Endothelial cell of umbilical vein (primary cell): ENCODE data around the gene NANP. TPM values are rescaled to one million over a fixed set of nuclear protein-coding genes. Genes with fewer than 3 reads are reported as not detected.

Experiments used
- BruUV-seq: library from RNA; stranded (reverse); fragments of 400-500 nt; replicated peaks from 2 replicates; lab custom pipeline; 2021; lab: Mats Ljungman, UMichigan
- CTCF ChIA-PET: fragments of 300-600, 350-600 bp; sonication (Branson Sonifier 250); formaldehyde crosslinking; loops from one replicate; lab custom pipeline; 2021; ENCODE audit warnings: antibody characterized with exemption, inconsistent platforms; lab: Charles Lee
- POLR2A ChIA-PET: fragments of 300-600, 350-600 bp; sonication (Branson Sonifier 250); formaldehyde crosslinking; loops from one replicate; lab custom pipeline; 2021; ENCODE audit warnings: antibody characterized with exemption, inconsistent platforms; lab: Charles Lee
- DNase-seq: peaks from one replicate; pipeline ENCODE4 v3.0.0-alpha.2; 2011; ENCODE audit warnings: low read depth, low spot score
- FAIRE-seq: peaks from 2 replicates; lab custom pipeline; 2011; peaks lifted over from hg19 to GRCh38; lab: Jason Lieb, UNC
- H2AFZ ChIP-seq: 2 replicates; pipeline ENCODE4 v1.6.0; 2012; ENCODE audit warnings: low read depth, low read length, control low read depth, inconsistent platforms
- H3K27ac ChIP-seq: 2 replicates; pipeline ENCODE4 v1.5.1; 2011; ENCODE audit warnings: low read depth, mild to moderate bottlenecking, control low read depth, low read length, moderate library complexity; ENCODE audit not compliant: insufficient read depth
- H3K27me3 ChIP-seq, 2 experiments: 2 replicates each; pipeline versions ENCODE4 v1.6.0 to v1.6.1; 2011; ENCODE audit warnings: low read length in 2 of 2, mixed read lengths in 1 of 2; ENCODE audit not compliant: control insufficient read depth in 2 of 2, insufficient read depth in 2 of 2
- H3K36me3 ChIP-seq, 2 experiments: 2 replicates in 1 of 2; 3 replicates in 1 of 2; pipeline ENCODE4 v1.5.1; 2011; ENCODE audit warnings: low read length in 2 of 2, mild to moderate bottlenecking in 1 of 2, moderate library complexity in 1 of 2; ENCODE audit not compliant: control insufficient read depth in 2 of 2, insufficient read depth in 2 of 2; ENCODE audit errors: extremely low read depth in 1 of 2
- H3K4me1 ChIP-seq: 3 replicates; pipeline ENCODE4 v1.5.1; 2011; ENCODE audit warnings: mild to moderate bottlenecking, low read length; ENCODE audit not compliant: control insufficient read depth, insufficient read depth; ENCODE audit errors: extremely low read depth
- H3K4me2 ChIP-seq: 2 replicates; pipeline ENCODE4 v1.6.1; 2011; ENCODE audit warnings: low read length, control low read depth, mixed read lengths; ENCODE audit not compliant: insufficient read depth
- H3K4me3 ChIP-seq, 3 experiments: fragments of 200-600 bp in 1 of 3; sonication (generic), shearing (Covaris generic) in 1 of 3; replicated peaks in 1 of 3; 2 replicates each; pipeline ENCODE4 v1.5.1; 2011 to 2016; ENCODE audit warnings: control low read depth in 3 of 3, low read length in 3 of 3, mild to moderate bottlenecking in 2 of 3, inconsistent platforms in 1 of 3, low read depth in 1 of 3, moderate library complexity in 1 of 3; ENCODE audit not compliant: insufficient read depth in 1 of 3
- H3K79me2 ChIP-seq: 2 replicates; pipeline ENCODE4 v1.6.0; 2012; ENCODE audit warnings: low read length, inconsistent platforms; ENCODE audit not compliant: control insufficient read depth, insufficient read depth
- H3K9ac ChIP-seq: replicated peaks from 2 replicates; pipeline ENCODE3; 2011; ENCODE audit warnings: low read length, control low read depth; ENCODE audit not compliant: insufficient read depth; ENCODE audit errors: extremely low read depth
- H3K9me1 ChIP-seq: replicated peaks from 3 replicates; pipeline ENCODE4 v1.6.0; 2011; ENCODE audit warnings: mild to moderate bottlenecking, low read length; ENCODE audit not compliant: control insufficient read depth, insufficient read depth; ENCODE audit errors: extremely low read depth
- H3K9me3 ChIP-seq: replicated peaks from 2 replicates; pipeline ENCODE4 v1.5.1; 2012; ENCODE audit warnings: low read length, inconsistent platforms; ENCODE audit not compliant: control insufficient read depth, insufficient read depth
- H4K20me1 ChIP-seq: replicated peaks from 2 replicates; pipeline ENCODE3; 2011; ENCODE audit warnings: mild to moderate bottlenecking, low read length; ENCODE audit not compliant: control insufficient read depth, insufficient read depth; ENCODE audit errors: extremely low read depth
- CTCF ChIP-seq, 2 donors: IDR thresholded peaks; 1 replicate in 1 of 2; 2 replicates in 1 of 2; pipeline ENCODE4 v1.5.1; 2011; ENCODE audit warnings: low read length in 2 of 2, mild to moderate bottlenecking in 2 of 2, moderate library complexity in 2 of 2, control low read depth in 1 of 2, inconsistent platforms in 1 of 2, low read depth in 1 of 2; ENCODE audit not compliant: insufficient read depth in 1 of 2; ENCODE audit errors: extremely low read depth in 1 of 2
- EZH2 ChIP-seq: IDR thresholded peaks from 2 replicates; pipeline ENCODE4 v1.6.1; 2012; ENCODE audit warnings: borderline replicate concordance, low read depth, mild to moderate bottlenecking, moderate library complexity, low read length, inconsistent platforms; ENCODE audit not compliant: severe bottlenecking
- FOS ChIP-seq: IDR thresholded peaks from 2 replicates; pipeline ENCODE4 v1.6.1; 2011; ENCODE audit warnings: mild to moderate bottlenecking, low read length, moderate library complexity, borderline replicate concordance; ENCODE audit not compliant: insufficient read depth
- GATA2 ChIP-seq: IDR thresholded peaks from 2 replicates; pipeline ENCODE4 v1.7.0; 2011; ENCODE audit warnings: low read depth, mild to moderate bottlenecking, moderate library complexity, mixed read lengths, low read length; ENCODE audit not compliant: insufficient read length, insufficient read depth
- dilution Hi-C: fragments of 300-500 bp; cut with MboI; formaldehyde crosslinking; loops from one replicate; pipeline ENCODE4 v1.15.0; 2019; ENCODE audit warnings: low sequenced_read_pairs; ENCODE audit not compliant: extremely low pct_ligation_motif_present
- intact Hi-C: fragments of 100-400 bp; cut with micrococcal nuclease; formaldehyde crosslinking; loops from one replicate; pipeline ENCODE4 v1.10.0; 2022
- polyA plus RNA-seq, 4 experiments: library from polyadenylated mRNA; depleted of rRNA in 3 of 4; stranded (reverse) in 3 of 4; unstranded in 1 of 4; fragments of >200 nt; gene quantifications; 2 replicates each; pipeline versions ENCODE4 v1.2.1 to v1.2.3, GENCODE V29; 2011 to 2012; ENCODE audit warnings: missing spikeins in 1 of 4
- total RNA-seq: library from RNA; stranded (reverse); gene quantifications from 2 replicates; pipeline ENCODE4 v1.2.3, GENCODE V29; 2021

The NANP gene
- total and polyA plus RNA-seq, 2 donors (not counting 3 experiments of a cell fraction or from before 2014, with no cell fraction given) = 4.2 to 7.5 TPM

- no peak overlapping the region for H3K4me2 ChIP-seq
- no peak overlapping the region for H3K27ac ChIP-seq
- H3K79me2 ChIP-seq = peaks cover 10% of the 10 kb centered on the region
- TF ChIP-seq GATA2 (no peak), EZH2 (no peak), CTCF (IDR thresholded peaks at IDR 0.05; ENCODE audit: extremely low read depth in 1 of 2, insufficient read depth in 1 of 2, low read depth in 1 of 2, low read length in 2 of 2) (peak; percentile 17 to 31), FOS (no peak)
- POLR2A ChIA-PET = interaction anchor here (0.6 kb wide), 1 partner anchor 175 kb away, joined by 3 read pairs; no protein-coding TSS in a partner anchor
- no peaks in the 10 kb centered on the region for H3K9me3 ChIP-seq
- H3K9me1 ChIP-seq = no peaks in the 10 kb centered on the region
- H3K36me3 ChIP-seq = peaks cover 0 to 5% of the 10 kb centered on the region in 2 experiments
- FAIRE-seq = no peak
- BruUV-seq = no TSS peak
- peak; percentile 60 for DNase-seq
- no peaks in the 10 kb centered on the region for H3K27me3 ChIP-seq
- H3K4me1 ChIP-seq = peaks cover 11% of the 10 kb centered on the region
- intact Hi-C loops (loop anchor here (5.0 kb wide), 1 partner anchor 87 kb away; no protein-coding TSS in a partner anchor), dilution Hi-C loops (no loop called here)
- H2AFZ ChIP-seq = no peak overlapping the region
- H3K9ac ChIP-seq = no peak overlapping the region
- CTCF ChIA-PET = interaction anchor here (0.8 to 1.5 kb wide), 5 partner anchors 12 to 175 kb away, joined by 3 to 7 read pairs (median 4); no protein-coding TSS in a partner anchor
- H4K20me1 ChIP-seq = no peaks in the 10 kb centered on the region
- H3K4me3 ChIP-seq = no peak overlapping the region
Observed at GRCh38 chr20:25574411-25574810, 49.4 kb downstream of the NANP start.
